Measurements from ENCODE around the gene PYDC2.

PYDC2 gene

GRCh38 chr3:191461113-191461595, at the start of gene PYDC2:
Gene PYDC2 (plus strand): TSS chr3:191461163. CDS start chr3:191461163, 0 bp downstream.
- DNase-seq = no peak

DNA sequence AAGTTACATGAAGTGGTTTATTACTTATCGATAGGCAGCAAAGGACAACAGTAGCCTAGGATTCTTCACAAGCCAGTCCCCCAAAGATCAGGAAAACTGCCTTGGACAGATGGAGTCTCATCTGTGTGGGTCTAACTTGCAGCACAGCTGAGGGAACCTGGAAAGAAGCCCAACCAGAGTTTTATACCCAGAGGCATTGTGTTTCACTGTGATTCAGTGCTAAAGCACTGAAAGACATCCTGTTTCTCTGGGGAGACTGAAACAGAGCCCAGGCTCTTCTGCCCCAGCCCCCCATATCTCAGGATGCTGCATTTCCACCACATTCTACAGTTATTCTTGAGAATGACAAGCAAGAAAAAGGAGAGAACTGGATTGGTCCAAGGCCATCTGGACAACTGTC, 48.2 kb upstream of the PYDC2 start:
- no peak for DNase-seq

DNA sequence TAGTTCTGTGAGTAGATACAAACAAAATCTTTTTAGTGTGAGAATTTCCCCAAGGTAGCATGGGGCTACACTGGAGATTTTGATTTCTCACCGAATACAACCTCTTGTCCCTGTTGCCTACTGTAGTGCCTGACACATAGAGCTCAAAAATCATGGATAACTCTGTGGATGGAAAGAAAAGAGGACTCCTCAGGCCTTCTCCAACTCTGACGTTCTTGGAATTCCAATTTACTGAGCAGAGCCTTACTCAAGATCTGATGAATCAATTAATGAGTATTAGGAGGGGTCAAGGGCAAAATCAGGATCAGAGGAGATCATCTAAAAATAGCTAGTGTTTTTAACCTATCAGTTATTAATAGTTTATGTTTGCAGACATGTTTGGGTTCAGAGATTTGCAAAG, 46.7 kb upstream of the PYDC2 start:
- DNase-seq = no peak

- no peak for DNase-seq
Measured at GRCh38 chr3:191414732-191415131, 46.2 kb upstream of the PYDC2 start.

- no peak for DNase-seq
Measured at GRCh38 chr3:191415566-191415965, 45.4 kb upstream of the PYDC2 start.

- DNase-seq = no peak
Measured at GRCh38 chr3:191417457-191417729, 43.6 kb upstream of the PYDC2 start.

- DNase-seq = no peak
Measured at GRCh38 chr3:191420771-191421170, 40.2 kb upstream of the PYDC2 start.

DNA sequence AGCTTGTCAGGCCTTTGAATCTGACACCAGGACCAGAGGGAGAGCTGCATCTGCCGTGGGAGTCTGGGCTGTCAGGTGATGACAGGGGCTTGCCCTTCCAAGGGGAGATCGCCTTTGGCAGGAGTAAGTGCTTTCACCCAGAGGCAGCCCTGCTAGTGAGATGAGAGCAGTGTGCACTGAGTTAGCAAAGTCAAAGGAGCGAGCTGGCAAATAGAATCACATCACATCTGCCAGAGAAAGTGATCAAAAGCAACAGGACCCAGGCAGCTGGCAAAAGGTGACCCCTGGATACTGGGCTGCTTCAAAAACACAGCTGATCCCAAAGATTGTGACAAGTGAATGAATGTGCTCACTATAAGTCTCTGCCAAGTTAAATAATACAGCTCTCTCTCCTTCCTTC, 36.1 kb upstream of the PYDC2 start:
- no peak for DNase-seq

- no peak for DNase-seq
Measured at GRCh38 chr3:191425322-191425734, 35.6 kb upstream of the PYDC2 start.

DNA sequence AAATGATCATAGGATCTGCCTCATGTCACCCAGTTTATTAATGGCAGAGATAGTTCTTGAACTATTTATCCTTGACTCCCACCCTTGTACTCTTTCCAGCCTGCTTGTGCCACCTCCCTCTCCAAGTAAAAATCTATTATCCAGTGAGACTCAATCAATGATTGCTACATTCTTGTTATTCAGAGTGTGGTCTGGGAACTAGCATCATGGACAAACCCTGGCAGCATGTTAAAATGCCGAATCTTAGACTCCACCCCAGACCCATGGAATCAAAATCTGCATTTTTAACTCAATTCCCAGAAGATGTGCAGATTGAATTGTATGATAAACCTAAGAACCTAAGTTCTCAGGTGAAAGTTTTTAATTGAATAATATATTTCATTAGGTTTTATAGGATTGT, 34.7 kb upstream of the PYDC2 start:
- DNase-seq = no peak

- no peak for DNase-seq
Measured at GRCh38 chr3:191428177-191428576, 32.8 kb upstream of the PYDC2 start.

GRCh38 chr3:191430103-191430502, 30.9 kb upstream of the PYDC2 start:
- DNase-seq = no peak

GRCh38 chr3:191431160-191431822, 29.7 kb upstream of the PYDC2 start:
- no peak for DNase-seq

- no peak for DNase-seq
Measured at GRCh38 chr3:191432162-191432561, 28.8 kb upstream of the PYDC2 start.

DNA sequence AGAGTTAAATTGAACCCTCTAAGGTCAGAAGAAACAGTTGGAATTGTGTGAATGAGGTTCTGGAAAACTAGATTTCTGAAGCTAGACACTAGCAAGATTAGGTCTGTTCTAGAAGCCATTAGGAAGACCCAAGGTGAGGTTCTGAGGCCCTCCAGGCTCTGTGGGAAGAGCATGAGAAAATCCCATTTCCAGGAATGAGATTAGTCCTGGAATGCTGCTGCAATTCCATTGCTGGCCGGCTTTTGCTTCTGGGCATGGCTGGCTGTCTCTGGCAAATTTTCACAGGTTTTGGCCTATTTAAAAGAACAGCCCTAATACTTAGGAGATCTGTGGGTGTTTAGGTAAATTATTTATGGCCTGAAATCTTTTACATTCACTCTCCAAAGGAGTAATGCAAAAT, 26.9 kb upstream of the PYDC2 start:
- DNase-seq = no peak

- DNase-seq = peak in 1 of 3 donors; percentile 2
Measured at GRCh38 chr3:191435981-191436380, 25.0 kb upstream of the PYDC2 start.

GRCh38 chr3:191438150-191438814, 22.7 kb upstream of the PYDC2 start:
- no peak for DNase-seq

DNA sequence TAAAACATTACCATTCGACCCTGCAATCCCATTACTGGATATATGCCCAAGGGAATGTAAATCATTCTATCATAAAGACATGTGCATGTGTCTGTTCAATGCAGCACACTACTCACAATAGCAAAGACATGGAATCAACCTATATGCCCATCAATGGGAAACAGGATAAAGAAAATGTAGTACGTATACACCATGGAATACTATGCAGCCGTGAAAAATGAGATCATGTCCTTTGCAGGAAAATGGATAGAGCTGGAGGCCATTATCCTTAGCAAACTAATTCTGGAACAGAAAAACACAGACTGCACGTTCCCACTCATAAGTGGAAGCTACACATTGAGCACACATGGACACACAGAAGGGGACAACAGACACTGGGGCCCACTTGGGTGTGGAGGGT, 20.4 kb upstream of the PYDC2 start:
- no peak for DNase-seq

DNA sequence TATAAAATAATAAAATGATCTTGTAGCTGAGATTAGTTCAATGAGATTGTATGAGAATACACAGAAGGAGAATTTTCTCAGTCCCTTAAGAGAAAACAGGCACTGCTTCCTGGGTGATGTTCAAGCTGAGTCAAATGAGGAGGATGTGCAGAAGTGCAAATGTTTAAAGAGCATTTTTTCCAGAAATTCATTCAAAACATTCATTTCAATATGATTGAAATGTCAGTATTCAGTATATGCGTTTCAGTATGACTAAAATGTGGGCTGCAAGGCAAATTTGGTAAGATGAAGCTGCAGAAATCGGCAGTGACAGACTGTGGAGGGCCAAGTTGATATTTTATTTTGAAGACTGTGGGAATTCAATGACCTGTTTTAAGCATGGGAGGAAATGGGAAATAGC, 19.3 kb upstream of the PYDC2 start:
- no peak for DNase-seq

DNA sequence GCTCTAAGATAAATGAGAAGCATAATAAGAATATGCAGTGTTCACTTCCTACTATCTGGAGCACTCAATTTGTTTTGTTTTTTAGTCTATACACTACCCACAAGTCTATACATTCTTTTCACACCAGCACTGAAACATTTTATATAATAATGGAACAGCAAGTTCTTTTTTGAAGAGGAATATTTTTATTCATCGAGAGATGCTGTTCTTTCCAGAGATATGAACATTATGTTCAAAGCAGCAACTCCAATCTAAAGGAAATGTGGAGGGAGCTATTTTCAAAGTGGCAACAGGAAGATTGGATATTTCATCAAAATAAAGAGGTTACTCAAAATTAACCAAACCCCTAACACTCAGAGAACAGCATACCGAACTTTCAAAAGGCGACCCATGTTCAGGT, 16.4 kb upstream of the PYDC2 start:
- no peak for DNase-seq

DNA sequence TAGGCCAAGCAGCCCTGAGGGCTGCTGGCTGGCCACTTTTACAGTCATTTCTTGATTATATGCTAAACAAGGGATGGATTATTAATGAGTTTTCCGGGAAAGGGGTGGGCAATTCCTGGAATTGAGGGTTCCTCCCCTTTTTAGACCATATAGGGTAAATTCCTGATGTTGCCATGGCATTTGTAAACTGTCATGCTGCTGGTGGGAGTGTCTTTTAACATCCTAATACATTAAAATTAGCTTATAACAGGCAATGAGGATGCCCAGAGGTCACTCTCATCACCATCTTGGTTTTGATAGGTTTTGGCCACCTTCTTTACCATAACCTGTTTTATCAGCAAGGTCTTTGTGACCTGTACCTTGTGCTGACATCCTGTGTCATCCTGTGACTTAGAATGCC, 11.7 kb upstream of the PYDC2 start:
- no peak for DNase-seq

DNA sequence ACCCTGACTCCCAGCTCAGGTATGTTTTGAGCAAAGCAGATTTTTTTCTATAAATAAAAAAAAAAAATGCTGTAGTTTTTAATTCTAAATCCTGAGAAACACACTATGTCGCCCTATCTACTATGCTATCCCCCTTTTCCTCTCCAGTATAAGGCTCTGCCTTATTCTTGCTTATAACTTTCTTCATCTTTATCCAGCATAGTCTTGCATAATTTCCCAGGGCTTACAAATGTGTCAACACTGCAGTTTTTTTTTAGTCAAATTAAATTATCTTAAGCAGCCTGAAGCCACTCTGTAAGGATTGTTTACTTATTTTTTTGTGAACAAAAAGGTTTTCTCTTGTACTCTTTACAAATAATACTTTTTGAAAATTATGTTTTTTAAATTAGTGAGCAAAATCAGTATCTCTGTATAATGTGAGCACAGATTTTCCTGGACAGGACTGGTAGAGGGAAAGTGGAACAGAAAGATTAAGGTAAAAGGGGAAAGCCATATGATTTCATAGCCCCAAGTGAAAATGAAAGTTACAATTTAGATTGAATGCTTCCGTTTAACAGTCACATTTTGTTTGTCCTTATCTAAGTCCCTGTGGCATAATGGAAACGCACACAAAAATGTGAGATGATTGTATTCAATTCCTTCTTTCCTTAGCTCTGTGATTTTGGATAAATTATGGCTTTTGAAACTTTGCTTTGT, 5.6 kb upstream of the PYDC2 start:
- DNase-seq = peak in 2 of 3 donors; percentile 10 to 26

GRCh38 chr3:191460360-191460759, 603 bp upstream of the PYDC2 start:
- DNase-seq = no peak

DNA sequence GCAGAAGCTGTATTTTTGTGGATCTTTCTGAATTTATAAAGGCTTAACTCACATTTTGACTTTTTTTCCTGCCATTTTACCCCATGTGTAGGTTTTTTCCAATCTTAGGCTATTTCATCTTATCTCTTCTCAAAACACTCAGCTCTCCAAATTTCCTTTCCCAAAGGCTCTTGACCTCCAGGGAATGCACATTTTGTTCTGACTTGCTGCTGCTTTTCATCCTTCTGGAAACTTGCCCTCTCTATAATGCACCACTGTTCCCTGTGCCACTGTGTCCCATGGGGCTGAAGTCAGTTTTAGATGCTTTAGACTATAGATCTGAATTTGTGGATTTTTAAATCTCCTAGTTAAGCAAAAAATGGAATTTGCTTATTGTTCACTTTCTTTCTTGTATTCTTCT, 9.1 kb downstream of the PYDC2 start:
- no peak for DNase-seq
